CD4-positive, alpha-beta T cell (primary cell): Measurements from ENCODE around the gene MGRN1. TPM values are rescaled to one million over a fixed set of nuclear protein-coding genes. Genes with fewer than 3 reads are reported as not detected.
A peak's percentile ranks its signal among the peaks of the same experiment; 100 is the strongest.

Experiments used
- ATAC-seq: fragments of 200-7000 bp; cut with Tn5 transposase; one replicate; pipeline ENCODE4 v1.10.0; 2022; ENCODE audit warnings: mild to moderate bottlenecking; ENCODE audit not compliant: poor library complexity
- CTCF ChIA-PET: fragments of 350-600 bp; sonication (Branson Sonifier 250); formaldehyde crosslinking; loops from one replicate; lab custom pipeline; 2021; ENCODE audit warnings: antibody characterized with exemption, inconsistent platforms; lab: Charles Lee
- POLR2A ChIA-PET: fragments of 350-600 bp; sonication (Branson Sonifier 250); formaldehyde crosslinking; loops from one replicate; lab custom pipeline; 2021; ENCODE audit warnings: antibody characterized with exemption, inconsistent platforms; lab: Charles Lee
- DNase-seq, 14 experiments: peaks; one replicate each; pipeline ENCODE4 v3.0.0-alpha.2; 2013 to 2020; ENCODE audit warnings: mixed read lengths in 2 of 14
- H3K27ac ChIP-seq, 2 donors: one replicate each; pipeline versions ENCODE4 v1.5.1 to v1.7.0; 2013; ENCODE audit warnings: low read length in 2 of 2, low read depth in 1 of 2, mild to moderate bottlenecking in 1 of 2
- H3K27me3 ChIP-seq, 2 experiments: 1 replicate in 1 of 2; 2 replicates in 1 of 2; pipeline versions ENCODE4 v1.6.1 to v1.7.0; 2013; ENCODE audit warnings: low read length in 2 of 2, control low read depth in 1 of 2, mild to moderate bottlenecking in 1 of 2, moderate library complexity in 1 of 2; ENCODE audit not compliant: insufficient read depth in 2 of 2, control insufficient read depth in 1 of 2
- H3K36me3 ChIP-seq: one replicate; pipeline ENCODE4 v1.6.1; 2013; ENCODE audit warnings: low read length, control low read depth; ENCODE audit not compliant: insufficient read depth
- H3K4me1 ChIP-seq: one replicate; pipeline ENCODE4 v1.6.1; 2013; ENCODE audit warnings: low read length, control low read depth; ENCODE audit not compliant: insufficient read depth
- H3K4me3 ChIP-seq: one replicate; pipeline ENCODE4 v1.5.1; 2013; ENCODE audit warnings: mild to moderate bottlenecking, low read length, moderate library complexity
- H3K9me3 ChIP-seq, 2 experiments: 1 replicate in 1 of 2; 2 replicates in 1 of 2; pipeline versions ENCODE4 v1.6.1 to v1.7.0; 2013; ENCODE audit warnings: low read length in 2 of 2, mild to moderate bottlenecking in 2 of 2, control low read depth in 1 of 2, moderate library complexity in 1 of 2; ENCODE audit not compliant: control insufficient read depth in 1 of 2, insufficient read depth in 1 of 2
- H3K27ac Mint-ChIP-seq: one replicate; pipeline ENCODE4 v1.8.0; 2020; ENCODE audit warnings: mixed read lengths
- H3K27me3 Mint-ChIP-seq: one replicate; pipeline ENCODE4 v1.8.0; 2021; ENCODE audit warnings: mixed read lengths
- H3K36me3 Mint-ChIP-seq: one replicate; pipeline ENCODE4 v1.8.0; 2021; ENCODE audit warnings: low read depth, mixed read lengths
- H3K4me1 Mint-ChIP-seq: one replicate; pipeline ENCODE4 v1.8.0; 2021; ENCODE audit warnings: low read depth, mixed read lengths
- H3K4me3 Mint-ChIP-seq: one replicate; pipeline ENCODE4 v1.8.0; 2020; ENCODE audit warnings: mild to moderate bottlenecking, mixed read lengths
- H3K9me3 Mint-ChIP-seq: one replicate; pipeline ENCODE4 v1.8.0; 2020; ENCODE audit warnings: mixed read lengths
- intact Hi-C, 2 experiments: fragments of 100-400 bp; cut with DNase I in 1 of 2; cut with micrococcal nuclease in 1 of 2; formaldehyde crosslinking; loops; one replicate each; pipeline versions ENCODE4 v1.15.1 to v1.9.0; 2023 to 2025; cut with DNase I, micrococcal nuclease
- total RNA-seq, 174 experiments: library from RNA in 2 of 174; stranded (reverse) in 2 of 174; gene quantifications; one replicate each; pipeline ENCODE4 v1.2.3 and lab custom pipeline; 2021 to 2026
- TF ChIP-seq, protein P1 (sequence below): fragments of 200-600 bp; IDR thresholded peaks from one replicate; pipeline ENCODE4 v1.8.0; 2022; ENCODE audit warnings: antibody characterized with exemption, mild to moderate bottlenecking

MGRN1 gene
- total RNA-seq, 2 experiments from 2014 or later = 45.9 to 48.6 TPM

DNA sequence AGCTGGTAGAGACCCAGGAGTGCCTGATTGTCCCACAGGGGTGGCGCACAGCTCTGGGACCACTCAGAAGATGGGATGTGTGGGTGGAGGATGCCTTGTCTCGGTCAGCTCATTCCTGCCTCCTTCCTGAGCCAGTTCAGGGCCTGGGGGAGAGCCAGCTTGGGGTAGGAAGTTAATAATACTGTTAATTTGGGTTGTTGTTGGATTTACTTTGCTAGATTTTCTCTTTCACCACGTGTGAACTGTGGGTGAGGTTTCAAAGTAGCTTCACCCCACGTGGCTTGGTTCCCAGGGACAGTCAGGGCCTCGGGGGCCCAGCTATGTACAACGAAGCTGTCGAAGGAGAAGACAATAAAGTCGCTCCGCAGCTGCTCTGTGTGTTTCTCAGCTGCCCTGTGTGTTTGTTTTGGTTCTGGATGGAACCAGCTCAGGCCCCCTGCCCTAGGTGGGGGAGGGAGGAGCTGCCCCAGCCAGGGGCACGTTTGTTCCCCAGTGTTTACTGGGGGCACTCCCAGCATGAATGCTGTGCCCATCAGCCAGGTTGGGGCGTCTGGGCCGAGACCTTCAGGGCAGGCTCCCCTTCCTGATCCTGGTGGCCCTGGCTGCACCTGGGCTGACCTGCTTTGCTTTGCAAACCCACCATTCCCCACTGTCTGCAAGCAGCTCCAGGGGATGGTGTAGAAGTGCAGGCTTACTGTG lies 71.0 kb downstream of the MGRN1 start:
- H3K4me3 ChIP-seq = no peak overlapping the region
- peaks cover 40% of the 10 kb centered on the region for H3K36me3 Mint-ChIP-seq
- no peaks in the 10 kb centered on the region for H3K9me3 Mint-ChIP-seq
- H3K4me3 Mint-ChIP-seq = peak overlapping the region; percentile 85
- peak overlapping the region; percentile 69 for H3K27ac Mint-ChIP-seq
- no peaks in the 10 kb centered on the region for H3K27me3 ChIP-seq
- TF ChIP-seq, protein P1, sequence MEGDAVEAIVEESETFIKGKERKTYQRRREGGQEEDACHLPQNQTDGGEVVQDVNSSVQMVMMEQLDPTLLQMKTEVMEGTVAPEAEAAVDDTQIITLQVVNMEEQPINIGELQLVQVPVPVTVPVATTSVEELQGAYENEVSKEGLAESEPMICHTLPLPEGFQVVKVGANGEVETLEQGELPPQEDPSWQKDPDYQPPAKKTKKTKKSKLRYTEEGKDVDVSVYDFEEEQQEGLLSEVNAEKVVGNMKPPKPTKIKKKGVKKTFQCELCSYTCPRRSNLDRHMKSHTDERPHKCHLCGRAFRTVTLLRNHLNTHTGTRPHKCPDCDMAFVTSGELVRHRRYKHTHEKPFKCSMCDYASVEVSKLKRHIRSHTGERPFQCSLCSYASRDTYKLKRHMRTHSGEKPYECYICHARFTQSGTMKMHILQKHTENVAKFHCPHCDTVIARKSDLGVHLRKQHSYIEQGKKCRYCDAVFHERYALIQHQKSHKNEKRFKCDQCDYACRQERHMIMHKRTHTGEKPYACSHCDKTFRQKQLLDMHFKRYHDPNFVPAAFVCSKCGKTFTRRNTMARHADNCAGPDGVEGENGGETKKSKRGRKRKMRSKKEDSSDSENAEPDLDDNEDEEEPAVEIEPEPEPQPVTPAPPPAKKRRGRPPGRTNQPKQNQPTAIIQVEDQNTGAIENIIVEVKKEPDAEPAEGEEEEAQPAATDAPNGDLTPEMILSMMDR = no peak
- peaks cover 52% of the 10 kb centered on the region for H3K36me3 ChIP-seq
- DNase-seq = peak in 1 of 14 experiments; percentile 23
- no peak overlapping the region for H3K27ac ChIP-seq
- H3K4me1 Mint-ChIP-seq = peaks cover 7% of the 10 kb centered on the region
- intact Hi-C loops = loop anchor here in 1 of 2 experiments (10.0 kb wide), 3 partner anchors 271 to 399 kb away; partner anchors contain the start of genes DNAJA3, EEF2KMT and NAGPA
- H3K4me1 ChIP-seq = peaks cover 28% of the 10 kb centered on the region
- H3K9me3 ChIP-seq = no peaks in the 10 kb centered on the region
- ChIA-PET CTCF (interaction anchor here (1.3 kb wide), 1 partner anchor 71 kb away, joined by 4 read pairs; the partner anchor contains the start of gene MGRN1), POLR2A (interaction anchor here (0.8 to 2.4 kb wide), 5 partner anchors 35 to 79 kb away, joined by 3 to 11 read pairs (median 3); partner anchors contain the start of genes ANKS3 and DNAAF8)
- H3K27me3 Mint-ChIP-seq = no peaks in the 10 kb centered on the region
- no peak for ATAC-seq

DNA sequence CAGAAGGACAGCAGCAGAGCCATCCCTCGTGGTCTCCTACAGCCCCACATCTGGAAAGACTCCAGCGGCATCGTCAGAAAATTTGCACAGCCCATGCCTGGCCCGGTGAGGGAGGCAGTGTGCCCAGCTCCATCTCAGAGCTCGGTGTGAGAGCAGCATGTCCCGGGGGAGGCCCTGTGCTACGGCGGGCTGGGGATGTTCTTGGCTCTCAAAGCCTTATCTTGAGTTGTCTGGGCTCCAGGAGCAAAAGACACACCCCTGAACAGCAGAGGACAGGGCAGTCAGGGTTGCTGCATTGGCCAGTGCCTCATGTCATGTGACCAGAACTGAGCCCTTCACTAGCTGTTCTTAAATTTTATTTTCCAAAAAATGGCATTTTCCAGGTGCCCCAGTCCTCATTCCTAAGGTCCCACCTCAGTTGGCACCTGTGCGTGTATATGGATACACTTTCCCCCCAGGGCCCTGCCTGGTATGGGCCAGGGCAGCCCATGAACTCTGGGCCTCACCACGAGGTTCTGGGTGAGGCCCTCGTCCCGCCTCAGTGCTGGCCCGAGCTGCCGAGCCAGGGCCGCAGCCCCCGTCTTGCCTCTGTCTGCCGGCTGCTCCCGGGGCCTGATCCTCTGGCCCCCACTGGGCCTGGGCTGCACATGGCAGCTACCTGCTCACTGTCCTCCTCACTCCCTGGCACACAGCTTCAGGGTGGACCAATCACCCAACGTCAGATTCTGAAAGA lies 71.7 kb downstream of the MGRN1 start:
- H3K27me3 ChIP-seq = no peaks in the 10 kb centered on the region
- H3K9me3 Mint-ChIP-seq = no peaks in the 10 kb centered on the region
- peak overlapping the region; percentile 85 for H3K4me3 Mint-ChIP-seq
- peaks cover 55% of the 10 kb centered on the region for H3K36me3 ChIP-seq
- intact Hi-C loops = loop anchor here in 1 of 2 experiments (10.0 kb wide), 3 partner anchors 272 to 398 kb away; partner anchors contain the start of genes DNAJA3, EEF2KMT and NAGPA
- peaks cover 29% of the 10 kb centered on the region for H3K4me1 ChIP-seq
- H3K36me3 Mint-ChIP-seq = peaks cover 40% of the 10 kb centered on the region
- H3K4me1 Mint-ChIP-seq = peaks cover 7% of the 10 kb centered on the region
- DNase-seq (peak in 1 of 14 experiments; percentile 14), ATAC-seq (no peak)
- H3K27ac ChIP-seq = no peak overlapping the region
- H3K27me3 Mint-ChIP-seq = no peaks in the 10 kb centered on the region
- ChIA-PET POLR2A (interaction anchor here (0.8 to 2.4 kb wide), 5 partner anchors 36 to 80 kb away, joined by 3 to 11 read pairs (median 3); partner anchors contain the start of genes ANKS3 and DNAAF8), CTCF (interaction anchor here (1.3 kb wide), 1 partner anchor 72 kb away, joined by 4 read pairs; the partner anchor contains the start of gene MGRN1)
- H3K4me3 ChIP-seq = no peak overlapping the region
- no peaks in the 10 kb centered on the region for H3K9me3 ChIP-seq
- H3K27ac Mint-ChIP-seq = peak overlapping the region; percentile 69
- TF ChIP-seq, protein P1 = no peak
